GM20431 (cell line): ENCODE results near the gene DPF3.

Source experiments
- in situ Hi-C: fragments of 300-500 bp; cut with MseI, MboI; formaldehyde crosslinking; loops from one replicate; pipeline ENCODE4 v1.15.0; 2020; ENCODE audit warnings: low sequenced_read_pairs; ENCODE audit not compliant: unreplicated experiment

DPF3 gene

GRCh38 chr14:72809063-72809462, 84.8 kb downstream of the DPF3 start:
- in situ Hi-C loops: no loop called here

- in situ Hi-C loops: no loop called here
Observed at GRCh38 chr14:72808564-72808963, 85.3 kb downstream of the DPF3 start.

- in situ Hi-C loops: no loop called here
Observed at GRCh38 chr14:72802588-72802946, 91.3 kb downstream of the DPF3 start.

- in situ Hi-C loops: no loop called here
Observed at GRCh38 chr14:72801836-72802587, 91.9 kb downstream of the DPF3 start.

GRCh38 chr14:72801381-72801812, 92.5 kb downstream of the DPF3 start:
- in situ Hi-C loops: no loop called here

- in situ Hi-C loops: no loop called here
Observed at GRCh38 chr14:72800848-72801370, 93.0 kb downstream of the DPF3 start.

GRCh38 chr14:72800296-72800695, 93.6 kb downstream of the DPF3 start:
- in situ Hi-C loops: no loop called here

- in situ Hi-C loops: no loop called here
Observed at GRCh38 chr14:72796935-72797334, 97.0 kb downstream of the DPF3 start.

GRCh38 chr14:72793156-72793939, 100.6 kb downstream of the DPF3 start:
- in situ Hi-C loops: no loop called here

GRCh38 chr14:72792051-72792788, 101.7 kb downstream of the DPF3 start:
- in situ Hi-C loops: no loop called here

GRCh38 chr14:72790887-72791566, 102.9 kb downstream of the DPF3 start:
- in situ Hi-C loops: no loop called here

- in situ Hi-C loops: no loop called here
Observed at GRCh38 chr14:72788972-72789728, 104.8 kb downstream of the DPF3 start.

GRCh38 chr14:72788255-72788654, 105.6 kb downstream of the DPF3 start:
- in situ Hi-C loops: no loop called here

- in situ Hi-C loops: no loop called here
Observed at GRCh38 chr14:72787841-72788240, 106.1 kb downstream of the DPF3 start.

GRCh38 chr14:72786378-72787350, 107.2 kb downstream of the DPF3 start:
- in situ Hi-C loops: no loop called here

- in situ Hi-C loops: no loop called here
Observed at GRCh38 chr14:72783741-72784140, 110.2 kb downstream of the DPF3 start.

- in situ Hi-C loops: no loop called here
Observed at GRCh38 chr14:72782817-72783216, 111.1 kb downstream of the DPF3 start.
